NB4 (cell line): ENCODE measurements around the gene CMSS1.

ENCODE experiments used
- MYC ChIP-seq: IDR thresholded peaks from 2 replicates; pipeline ENCODE4 v1.6.1; 2011; ENCODE audit warnings: low read depth, low read length
- POLR2A ChIP-seq: IDR thresholded peaks from 2 replicates; pipeline ENCODE4 v1.6.1; 2011; ENCODE audit warnings: mild to moderate bottlenecking; ENCODE audit not compliant: insufficient read length; ENCODE audit errors: extremely low read depth
- TF ChIP-seq, protein P1 (sequence below): IDR thresholded peaks from one replicate; pipeline ENCODE4 v1.5.1; 2012; ENCODE audit warnings: low read depth, low read length

DNA sequence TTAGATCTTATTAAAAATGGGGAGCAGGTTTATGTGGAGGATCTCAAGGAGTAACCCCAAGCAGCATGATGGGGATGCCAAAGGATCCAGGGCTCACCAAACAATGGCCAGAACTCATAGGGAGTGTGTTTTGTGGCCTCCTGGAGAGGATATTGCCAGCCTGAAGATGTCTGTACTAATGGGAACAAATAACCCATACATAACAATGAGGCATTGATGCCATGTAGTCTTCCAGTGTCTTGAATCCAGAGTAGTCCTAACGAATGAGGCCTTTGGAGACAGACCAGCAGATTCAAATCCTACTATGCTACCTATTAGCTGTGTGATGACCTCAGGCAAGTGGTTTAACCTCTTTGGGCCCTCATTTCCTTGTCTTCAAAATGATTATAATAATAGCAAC, 45.0 kb upstream of the CMSS1 start:
- TF ChIP-seq, protein P1, sequence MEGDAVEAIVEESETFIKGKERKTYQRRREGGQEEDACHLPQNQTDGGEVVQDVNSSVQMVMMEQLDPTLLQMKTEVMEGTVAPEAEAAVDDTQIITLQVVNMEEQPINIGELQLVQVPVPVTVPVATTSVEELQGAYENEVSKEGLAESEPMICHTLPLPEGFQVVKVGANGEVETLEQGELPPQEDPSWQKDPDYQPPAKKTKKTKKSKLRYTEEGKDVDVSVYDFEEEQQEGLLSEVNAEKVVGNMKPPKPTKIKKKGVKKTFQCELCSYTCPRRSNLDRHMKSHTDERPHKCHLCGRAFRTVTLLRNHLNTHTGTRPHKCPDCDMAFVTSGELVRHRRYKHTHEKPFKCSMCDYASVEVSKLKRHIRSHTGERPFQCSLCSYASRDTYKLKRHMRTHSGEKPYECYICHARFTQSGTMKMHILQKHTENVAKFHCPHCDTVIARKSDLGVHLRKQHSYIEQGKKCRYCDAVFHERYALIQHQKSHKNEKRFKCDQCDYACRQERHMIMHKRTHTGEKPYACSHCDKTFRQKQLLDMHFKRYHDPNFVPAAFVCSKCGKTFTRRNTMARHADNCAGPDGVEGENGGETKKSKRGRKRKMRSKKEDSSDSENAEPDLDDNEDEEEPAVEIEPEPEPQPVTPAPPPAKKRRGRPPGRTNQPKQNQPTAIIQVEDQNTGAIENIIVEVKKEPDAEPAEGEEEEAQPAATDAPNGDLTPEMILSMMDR, result no peak
- TF ChIP-seq MYC (no peak), POLR2A (no peak)
